K562 (cell line): ENCODE measurements around the gene MAP1S. TPM values are rescaled to one million over a fixed set of nuclear protein-coding genes. Genes with fewer than 3 reads are reported as not detected.

Experiments
- ATAC-seq: fragments of 200-7000 bp; cut with Tn5 transposase; 3 replicates; pipeline ENCODE4 v1.9.1; 2020; ENCODE audit warnings: moderate library complexity
- BruUV-seq: library from RNA; stranded (reverse); fragments of 400-500 nt; replicated peaks from 2 replicates; lab custom pipeline; 2021; lab: Mats Ljungman, UMichigan
- CTCF ChIA-PET: fragments of 300-600 bp; formaldehyde crosslinking; extraction: SDS; loops from one replicate; lab custom pipeline; 2021; ENCODE audit warnings: low intra/inter-chr PET ratio; lab: Yijun Ruan, JAX
- POLR2A ChIA-PET: fragments of 300-600, 350-650 bp; sonication (Branson Sonifier 250); formaldehyde crosslinking; extraction: SDS; loops from one replicate; lab custom pipeline; 2021; ENCODE audit warnings: antibody characterized with exemption, inconsistent platforms; lab: Yijun Ruan, JAX
- DNase-seq, 4 experiments: peaks; one replicate each; pipeline versions ENCODE4 v3.0.0 to v3.0.0-alpha.2; 2011 to 2018; ENCODE audit warnings: low spot score in 3 of 4, mixed read lengths in 3 of 4; ENCODE audit errors: extremely low read depth in 1 of 4
- FAIRE-seq: peaks from 2 replicates; lab custom pipeline; 2011; peaks lifted over from hg19 to GRCh38; lab: Jason Lieb, UNC
- H2AFZ ChIP-seq: 2 replicates; pipeline ENCODE4 v1.6.0; 2011; ENCODE audit warnings: low read depth, low read length, control low read depth, inconsistent platforms
- H3K27ac ChIP-seq: fragments of 200-600 bp; 3 replicates; pipeline ENCODE4 v1.8.0; 2011; ENCODE audit warnings: low read depth, mild to moderate bottlenecking, control low read depth, inconsistent platforms, low read length, moderate library complexity, mixed read lengths; ENCODE audit errors: extremely low read depth
- H3K27me3 ChIP-seq, 2 experiments: fragments of 300-600 bp in 1 of 2; 2 replicates in 1 of 2; 3 replicates in 1 of 2; pipeline versions ENCODE4 v1.6.0 to v1.8.0; 2011; ENCODE audit warnings: inconsistent platforms in 2 of 2, low read length in 2 of 2, mild to moderate bottlenecking in 1 of 2, mixed read lengths in 1 of 2, moderate library complexity in 1 of 2; ENCODE audit not compliant: control insufficient read depth in 2 of 2, insufficient read depth in 2 of 2
- H3K36me3 ChIP-seq: fragments of 300-600 bp; 3 replicates; pipeline ENCODE4 v1.8.0; 2011; ENCODE audit warnings: mild to moderate bottlenecking, low read length, inconsistent platforms; ENCODE audit not compliant: control insufficient read depth, insufficient read depth
- H3K4me1 ChIP-seq, 2 experiments: fragments of 200-600 bp in 1 of 2; replicated peaks in 1 of 2; 2 replicates in 1 of 2; 3 replicates in 1 of 2; pipeline versions ENCODE4 v1.5.1 to v1.8.0; 2011; ENCODE audit warnings: inconsistent platforms in 2 of 2, low read length in 2 of 2, mild to moderate bottlenecking in 1 of 2, mixed read lengths in 1 of 2, moderate library complexity in 1 of 2; ENCODE audit not compliant: control insufficient read depth in 2 of 2, insufficient read depth in 2 of 2
- H3K4me2 ChIP-seq: 2 replicates; pipeline ENCODE4 v1.6.1; 2011; ENCODE audit warnings: low read length, control low read depth, inconsistent platforms, mixed read lengths; ENCODE audit not compliant: insufficient read depth
- H3K4me3 ChIP-seq: fragments of 200-600 bp; sonication (generic), shearing (Covaris generic); 2 replicates; pipeline ENCODE4 v1.5.1; 2016; ENCODE audit warnings: control low read depth, inconsistent platforms
- H3K79me2 ChIP-seq: fragments of 200-600 bp; 3 replicates; pipeline ENCODE4 v1.8.0; 2011; ENCODE audit warnings: low read length, inconsistent platforms; ENCODE audit not compliant: control insufficient read depth, insufficient read depth
- H3K9ac ChIP-seq, 2 experiments: 2 replicates each; pipeline versions ENCODE4 v1.6.0 to v1.6.1; 2011; ENCODE audit warnings: low read depth in 2 of 2, low read length in 2 of 2, control low read depth in 1 of 2, inconsistent platforms in 1 of 2, mild to moderate bottlenecking in 1 of 2, mixed read lengths in 1 of 2; ENCODE audit not compliant: insufficient read depth in 1 of 2
- H3K9me1 ChIP-seq: one replicate; pipeline ENCODE4 v1.6.0; 2011; ENCODE audit warnings: inconsistent platforms, mild to moderate bottlenecking, low read length, moderate library complexity; ENCODE audit not compliant: control insufficient read depth, insufficient read depth
- H3K9me3 ChIP-seq: replicated peaks from 2 replicates; pipeline ENCODE4 v1.5.1; 2011; ENCODE audit warnings: low read depth, low read length, inconsistent platforms; ENCODE audit not compliant: control insufficient read depth, insufficient read depth
- H4K20me1 ChIP-seq: replicated peaks from 2 replicates; pipeline ENCODE4 v1.6.1; 2011; ENCODE audit warnings: low read length, inconsistent platforms, mixed read lengths; ENCODE audit not compliant: control insufficient read depth, insufficient read depth
- ASH1L ChIP-seq: fragments of 450-650 bp; IDR thresholded peaks from 2 replicates; pipeline ENCODE4 v1.6.1; 2018; ENCODE audit warnings: borderline replicate concordance, mild to moderate bottlenecking, low read depth; ENCODE audit not compliant: partially characterized antibody
- CC2D1A ChIP-seq: fragments of 450-650 bp; IDR thresholded peaks from 2 replicates; pipeline ENCODE4 v1.6.1; 2017; ENCODE audit warnings: mild to moderate bottlenecking
- FOXP1 ChIP-seq: sonication (generic); formaldehyde crosslinking; IDR thresholded peaks from 2 replicates; pipeline ENCODE4 v1.8.0; 2022; ENCODE audit warnings: mild to moderate bottlenecking, missing genetic modification reagents
- MIER1 ChIP-seq: fragments of 450-650 bp; IDR thresholded peaks from 2 replicates; pipeline ENCODE4 v1.6.1; 2016; ENCODE audit warnings: antibody characterized with exemption, mild to moderate bottlenecking, low read depth
- NCOA6 ChIP-seq: fragments of 450-650 bp; IDR thresholded peaks from 2 replicates; pipeline ENCODE4 v1.6.1; 2017; ENCODE audit warnings: mild to moderate bottlenecking
- NFIC ChIP-seq: fragments of 450-650 bp; IDR thresholded peaks from 2 replicates; pipeline ENCODE4 v1.6.1; 2017; ENCODE audit warnings: mild to moderate bottlenecking, inconsistent platforms
- PTBP1 ChIP-seq: fragments of 200-400 bp; formaldehyde crosslinking; IDR thresholded peaks from 2 replicates; pipeline ENCODE4 v1.6.1; 2017; ENCODE audit warnings: low read depth, low read length
- RAD51 ChIP-seq: fragments of 450-650 bp; IDR thresholded peaks from 2 replicates; pipeline ENCODE4 v1.7.1; 2016; ENCODE audit warnings: low read depth, mild to moderate bottlenecking, borderline replicate concordance
- RBM25 ChIP-seq: fragments of 200-400 bp; formaldehyde crosslinking; IDR thresholded peaks from 2 replicates; pipeline ENCODE4 v1.6.1; 2018; ENCODE audit warnings: low read length, low read depth, moderate library complexity; ENCODE audit not compliant: severe bottlenecking
- SMAD2 ChIP-seq: fragments of 150-350 bp; IDR thresholded peaks from 2 replicates; pipeline ENCODE4 v1.6.1; 2014; ENCODE audit warnings: low read depth, mild to moderate bottlenecking, low read length
- ZNF124 ChIP-seq: sonication (generic); formaldehyde crosslinking; IDR thresholded peaks from 2 replicates; pipeline ENCODE4 v1.8.1; 2022; ENCODE audit warnings: missing genetic modification reagents
- WGBS: fragments of 100-300 bp; shearing (Covaris generic); methylation state at CpG from one replicate; pipeline ENCODE4 v1.1.6; 2016; ENCODE audit warnings: low coverage, mixed read lengths; ENCODE audit not compliant: insufficient coverage; ENCODE audit errors: missing lambda C conversion rate; 5-methylcytosine and 5-hydroxymethylcytosine counted together
- in situ Hi-C: fragments of 300-500 bp; cut with MboI; formaldehyde crosslinking; loops from 4 replicates; pipeline ENCODE4 v1.15.0; 2018; ENCODE audit warnings: inconsistent platforms, mixed read lengths
- intact Hi-C: fragments of 100-400 bp; cut with micrococcal nuclease; formaldehyde crosslinking; loops from 2 replicates; pipeline ENCODE4 v1.14.2; 2022
- polyA plus RNA-seq, 8 experiments: library from polyadenylated mRNA; depleted of rRNA in 4 of 8; stranded (reverse) in 5 of 8; unstranded in 3 of 8; fragments of >200 nt; fragmentation: Nextera tagmentation in 2 of 8; fragmentation: Illumina TruSeq in 1 of 8; extraction: Ambion mirVana in 2 of 8; extraction: Trizol in 1 of 8; gene quantifications; 2 replicates each; pipeline versions ENCODE4 v1.2.1 to v1.2.3, GENCODE V29; 2011 to 2014; ENCODE audit warnings: inconsistent platforms in 1 of 8, missing spikeins in 1 of 8
- total RNA-seq, 7 experiments: library from RNA; depleted of rRNA in 6 of 7; stranded (reverse); fragments of >200 nt in 6 of 7; fragmentation: Illumina TruSeq in 2 of 7; extraction: Trizol in 2 of 7; gene quantifications; 2 replicates each; pipeline versions ENCODE4 v1.2.1 to v1.2.3, GENCODE V29; 2011 to 2021; ENCODE audit warnings: low replicate concordance in 1 of 7
- TF ChIP-seq, protein P1 (sequence below): sonication (generic); formaldehyde crosslinking; IDR thresholded peaks from 2 replicates; pipeline ENCODE4 v1.8.0; 2022; ENCODE audit warnings: mild to moderate bottlenecking, missing genetic modification reagents
- TF ChIP-seq, protein P2 (sequence below), 3 experiments: IDR thresholded peaks in 2 of 3; conservative IDR thresholded peaks in 1 of 3; 2 replicates each; pipeline ENCODE4 v1.5.1; 2011 to 2012; ENCODE audit warnings: low read length in 3 of 3, mild to moderate bottlenecking in 3 of 3, control low read depth in 2 of 3, improper control_type of control experiment in 1 of 3, inconsistent platforms in 1 of 3, low read depth in 1 of 3, mixed read lengths in 1 of 3, moderate library complexity in 1 of 3; ENCODE audit not compliant: insufficient read depth in 2 of 3

Gene MAP1S
- total and polyA plus RNA-seq, 9 of the 15 experiments (the other 6 are each of a cell fraction or from before 2014, with no cell fraction given): 2.0 to 81.0 (median 9.5) TPM

DNA sequence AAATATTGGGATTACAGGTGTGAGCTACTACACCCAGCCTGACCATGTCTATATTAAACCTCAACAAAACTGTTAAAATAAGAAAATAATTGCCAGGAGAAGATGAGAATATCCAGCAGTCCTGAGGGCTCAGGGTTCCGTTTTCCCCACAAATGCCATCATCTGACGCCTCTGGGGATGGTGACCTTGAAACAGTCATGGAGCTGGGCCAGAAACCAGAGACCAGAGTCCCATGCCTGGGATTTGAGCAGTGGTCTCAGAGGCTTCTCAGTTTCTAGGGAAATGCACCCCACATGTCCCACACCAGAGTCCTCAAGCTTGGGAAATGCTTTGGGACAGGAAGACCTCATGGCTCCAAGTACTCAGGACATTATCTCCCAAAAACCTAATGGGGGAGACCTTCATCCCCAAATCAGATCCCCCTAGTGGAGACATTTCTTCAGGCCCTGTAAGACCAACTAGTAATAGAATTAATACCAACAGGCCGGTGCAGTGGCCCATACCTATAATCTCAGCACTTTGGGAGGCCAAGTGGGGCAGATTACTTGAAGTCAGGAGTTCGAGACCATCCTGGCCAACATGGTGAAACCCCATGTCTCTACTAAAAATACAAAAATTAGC is 2.9 kb upstream of the MAP1S start:
- in situ Hi-C loops (no loop called here), intact Hi-C loops (no loop called here)
- H3K4me3 ChIP-seq: no peak overlapping the region
- no peak overlapping the region for H2AFZ ChIP-seq
- H3K4me1 ChIP-seq: peaks cover 24 to 34% of the 10 kb centered on the region in 2 experiments; a peak in 4 of 5 replicates
- TF ChIP-seq NFIC (peak; percentile 57), SMAD2 (no peak), FOXP1 (CRISPR knock-in tag) (no peak), RBM25 (peak; percentile 7), PTBP1 (0 out of 2 replicates have a peak, but pooled peaks have one; percentile 80), CC2D1A (no peak), ZNF124 (CRISPR knock-in tag) (no peak), RAD51 (no peak), MIER1 (peak; percentile 90), ASH1L (no peak), NCOA6 (no peak)
- TF ChIP-seq, protein P1, sequence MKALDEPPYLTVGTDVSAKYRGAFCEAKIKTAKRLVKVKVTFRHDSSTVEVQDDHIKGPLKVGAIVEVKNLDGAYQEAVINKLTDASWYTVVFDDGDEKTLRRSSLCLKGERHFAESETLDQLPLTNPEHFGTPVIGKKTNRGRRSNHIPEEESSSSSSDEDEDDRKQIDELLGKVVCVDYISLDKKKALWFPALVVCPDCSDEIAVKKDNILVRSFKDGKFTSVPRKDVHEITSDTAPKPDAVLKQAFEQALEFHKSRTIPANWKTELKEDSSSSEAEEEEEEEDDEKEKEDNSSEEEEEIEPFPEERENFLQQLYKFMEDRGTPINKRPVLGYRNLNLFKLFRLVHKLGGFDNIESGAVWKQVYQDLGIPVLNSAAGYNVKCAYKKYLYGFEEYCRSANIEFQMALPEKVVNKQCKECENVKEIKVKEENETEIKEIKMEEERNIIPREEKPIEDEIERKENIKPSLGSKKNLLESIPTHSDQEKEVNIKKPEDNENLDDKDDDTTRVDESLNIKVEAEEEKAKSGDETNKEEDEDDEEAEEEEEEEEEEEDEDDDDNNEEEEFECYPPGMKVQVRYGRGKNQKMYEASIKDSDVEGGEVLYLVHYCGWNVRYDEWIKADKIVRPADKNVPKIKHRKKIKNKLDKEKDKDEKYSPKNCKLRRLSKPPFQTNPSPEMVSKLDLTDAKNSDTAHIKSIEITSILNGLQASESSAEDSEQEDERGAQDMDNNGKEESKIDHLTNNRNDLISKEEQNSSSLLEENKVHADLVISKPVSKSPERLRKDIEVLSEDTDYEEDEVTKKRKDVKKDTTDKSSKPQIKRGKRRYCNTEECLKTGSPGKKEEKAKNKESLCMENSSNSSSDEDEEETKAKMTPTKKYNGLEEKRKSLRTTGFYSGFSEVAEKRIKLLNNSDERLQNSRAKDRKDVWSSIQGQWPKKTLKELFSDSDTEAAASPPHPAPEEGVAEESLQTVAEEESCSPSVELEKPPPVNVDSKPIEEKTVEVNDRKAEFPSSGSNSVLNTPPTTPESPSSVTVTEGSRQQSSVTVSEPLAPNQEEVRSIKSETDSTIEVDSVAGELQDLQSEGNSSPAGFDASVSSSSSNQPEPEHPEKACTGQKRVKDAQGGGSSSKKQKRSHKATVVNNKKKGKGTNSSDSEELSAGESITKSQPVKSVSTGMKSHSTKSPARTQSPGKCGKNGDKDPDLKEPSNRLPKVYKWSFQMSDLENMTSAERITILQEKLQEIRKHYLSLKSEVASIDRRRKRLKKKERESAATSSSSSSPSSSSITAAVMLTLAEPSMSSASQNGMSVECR (CRISPR knock-in tag): no peak
- TF ChIP-seq, protein P2, sequence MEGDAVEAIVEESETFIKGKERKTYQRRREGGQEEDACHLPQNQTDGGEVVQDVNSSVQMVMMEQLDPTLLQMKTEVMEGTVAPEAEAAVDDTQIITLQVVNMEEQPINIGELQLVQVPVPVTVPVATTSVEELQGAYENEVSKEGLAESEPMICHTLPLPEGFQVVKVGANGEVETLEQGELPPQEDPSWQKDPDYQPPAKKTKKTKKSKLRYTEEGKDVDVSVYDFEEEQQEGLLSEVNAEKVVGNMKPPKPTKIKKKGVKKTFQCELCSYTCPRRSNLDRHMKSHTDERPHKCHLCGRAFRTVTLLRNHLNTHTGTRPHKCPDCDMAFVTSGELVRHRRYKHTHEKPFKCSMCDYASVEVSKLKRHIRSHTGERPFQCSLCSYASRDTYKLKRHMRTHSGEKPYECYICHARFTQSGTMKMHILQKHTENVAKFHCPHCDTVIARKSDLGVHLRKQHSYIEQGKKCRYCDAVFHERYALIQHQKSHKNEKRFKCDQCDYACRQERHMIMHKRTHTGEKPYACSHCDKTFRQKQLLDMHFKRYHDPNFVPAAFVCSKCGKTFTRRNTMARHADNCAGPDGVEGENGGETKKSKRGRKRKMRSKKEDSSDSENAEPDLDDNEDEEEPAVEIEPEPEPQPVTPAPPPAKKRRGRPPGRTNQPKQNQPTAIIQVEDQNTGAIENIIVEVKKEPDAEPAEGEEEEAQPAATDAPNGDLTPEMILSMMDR (IDR thresholded peaks at IDR 0.05 in 2 of 3, conservative IDR thresholded peaks at IDR 0.05 in 1 of 3; ENCODE audit: insufficient read depth in 2 of 3, low read depth in 1 of 3, low read length in 3 of 3): peak; percentile 28 to 38 (median 31); a peak in 3 of 6 replicates
- CTCF ChIA-PET: no interaction called here
- H3K27ac ChIP-seq: no peak overlapping the region
- DNase-seq: peak in 1 of 4 experiments; percentile 8
- no peak overlapping the region for H3K4me2 ChIP-seq
- H3K9me3 ChIP-seq: no peaks in the 10 kb centered on the region
- peaks cover 17% of the 10 kb centered on the region for H3K79me2 ChIP-seq
- no peak for FAIRE-seq
- 49% methylated on average over 4 of the region's 4 CpGs for WGBS
- H3K36me3 ChIP-seq: peaks cover 6% of the 10 kb centered on the region; the same call in 1 of the 3 replicates
- ATAC-seq: no peak
- POLR2A ChIA-PET: interaction anchor here (0.7 to 0.9 kb wide), 3 partner anchors 98 to 559 kb away, joined by 3 to 5 read pairs (median 3); no protein-coding TSS in a partner anchor
- H3K27me3 ChIP-seq: no peaks in the 10 kb centered on the region
- H4K20me1 ChIP-seq: peaks cover 9% of the 10 kb centered on the region; the same call in 1 of the 2 replicates
- no peak overlapping the region; a peak in 1 of 4 replicates for H3K9ac ChIP-seq
- no peaks in the 10 kb centered on the region for H3K9me1 ChIP-seq
- no TSS peak for BruUV-seq
